Prostate gland (tissue), 2 donors: ENCODE results near the gene NRXN3.

Experiments
- CTCF ChIP-seq, 4 experiments: fragments of 200-600 bp in 2 of 4; fragments of 450-650 bp in 2 of 4; sonication (generic) in 2 of 4; IDR thresholded peaks; 1 replicate in 3 of 4; 2 replicates in 1 of 4; pipeline ENCODE4 v1.5.1; 2016 to 2019; ENCODE audit warnings: antibody characterized with exemption in 4 of 4, mild to moderate bottlenecking in 2 of 4, moderate library complexity in 2 of 4
- POLR2A ChIP-seq: fragments of 450-650 bp; IDR thresholded peaks from one replicate; pipeline ENCODE4 v1.6.1; 2016; ENCODE audit warnings: antibody characterized with exemption, mild to moderate bottlenecking
- POLR2AphosphoS5 ChIP-seq: sonication (generic); formaldehyde crosslinking; IDR thresholded peaks from one replicate; pipeline ENCODE4 v1.6.1; 2017; ENCODE audit warnings: antibody characterized with exemption

DNA sequence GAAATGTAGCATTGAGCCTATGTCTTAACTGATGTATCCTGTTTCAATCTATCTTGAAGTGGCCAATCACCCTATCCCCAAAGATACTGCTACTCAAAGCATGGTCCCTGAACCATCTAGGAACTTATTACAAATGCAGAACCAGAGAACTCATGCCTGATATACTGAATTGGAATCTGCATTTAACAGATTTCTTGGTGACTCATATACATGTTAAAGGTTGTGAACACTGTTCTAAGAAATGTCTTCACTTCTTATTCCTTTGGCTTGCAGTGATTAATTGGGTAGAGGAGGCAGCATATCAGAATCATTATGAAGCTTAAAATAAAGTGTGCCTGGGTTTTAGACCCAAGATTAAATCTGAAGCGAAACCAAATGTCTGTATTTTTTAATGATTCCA, 1245.6 kb downstream of the NRXN3 start:
- TF ChIP-seq POLR2AphosphoS5 (no peak), CTCF (IDR thresholded peaks at IDR 0.05) (no peak), POLR2A (no peak)
